CD14-positive monocyte (primary cell): ENCODE data around the gene MYOD1. TPM values are rescaled to one million over a fixed set of nuclear protein-coding genes. Genes with fewer than 3 reads are reported as not detected.

Experiments
- DNase-seq, 3 donors: peaks; one replicate each; pipeline ENCODE4 v3.0.0-alpha.2; 2011 to 2022
- H2AFZ ChIP-seq: 2 replicates; pipeline ENCODE4 v1.6.0; 2012; ENCODE audit warnings: mild to moderate bottlenecking, low read depth, low read length, inconsistent platforms; ENCODE audit not compliant: insufficient read depth, poor library complexity, severe bottlenecking
- H3K27ac ChIP-seq, 2 donors: 1 replicate in 1 of 2; 2 replicates in 1 of 2; pipeline ENCODE4 v1.5.1; 2012 to 2013; ENCODE audit warnings: low read length in 2 of 2, control low read depth in 1 of 2, inconsistent platforms in 1 of 2, low read depth in 1 of 2, mild to moderate bottlenecking in 1 of 2
- H3K27me3 ChIP-seq, 2 donors: one replicate each; pipeline versions ENCODE4 v1.6.0 to v1.6.1; 2011 to 2013; ENCODE audit warnings: low read length in 2 of 2; ENCODE audit not compliant: control insufficient read depth in 2 of 2, insufficient read depth in 2 of 2
- H3K36me3 ChIP-seq, 2 donors: replicated peaks in 1 of 2; 1 replicate in 1 of 2; 2 replicates in 1 of 2; pipeline versions ENCODE4 v1.5.1 to v1.6.1; 2012 to 2013; ENCODE audit warnings: low read length in 2 of 2, control low read depth in 1 of 2, inconsistent platforms in 1 of 2, mild to moderate bottlenecking in 1 of 2; ENCODE audit not compliant: insufficient read depth in 2 of 2, control insufficient read depth in 1 of 2
- H3K4me1 ChIP-seq, 2 donors: 1 replicate in 1 of 2; 2 replicates in 1 of 2; pipeline versions ENCODE4 v1.5.1 to v1.6.1; 2012 to 2013; ENCODE audit warnings: low read length in 2 of 2, control low read depth in 1 of 2, inconsistent platforms in 1 of 2, mild to moderate bottlenecking in 1 of 2, moderate library complexity in 1 of 2; ENCODE audit not compliant: insufficient read depth in 2 of 2, control insufficient read depth in 1 of 2
- H3K4me2 ChIP-seq: replicated peaks from 2 replicates; pipeline ENCODE3; 2012; ENCODE audit warnings: low read length, moderate library complexity, mild to moderate bottlenecking; ENCODE audit not compliant: poor library complexity, severe bottlenecking; ENCODE audit errors: extremely low read depth
- H3K4me3 ChIP-seq, 3 experiments: fragments of 200-600 bp in 1 of 3; sonication (generic) in 1 of 3; replicated peaks in 1 of 3; 1 replicate in 2 of 3; 2 replicates in 1 of 3; pipeline ENCODE4 v1.5.1; 2011 to 2013; ENCODE audit warnings: low read length in 3 of 3, mild to moderate bottlenecking in 3 of 3, control low read depth in 2 of 3, low read depth in 2 of 3, inconsistent platforms in 1 of 3, moderate library complexity in 1 of 3
- H3K79me2 ChIP-seq: 2 replicates; pipeline ENCODE4 v1.6.0; 2012; ENCODE audit warnings: mild to moderate bottlenecking, control low read depth, inconsistent platforms, low read length, moderate library complexity; ENCODE audit not compliant: insufficient read depth
- H3K9ac ChIP-seq: 2 replicates; pipeline ENCODE4 v1.6.0; 2017; ENCODE audit warnings: low read length, mild to moderate bottlenecking; ENCODE audit not compliant: insufficient read depth, poor library complexity, severe bottlenecking
- H3K9me3 ChIP-seq, 2 donors: replicated peaks in 1 of 2; 1 replicate in 1 of 2; 2 replicates in 1 of 2; pipeline versions ENCODE4 v1.5.1 to v1.6.1; 2012 to 2013; ENCODE audit warnings: low read length in 2 of 2, control low read depth in 1 of 2; ENCODE audit not compliant: control insufficient read depth in 1 of 2, insufficient read depth in 1 of 2
- H4K20me1 ChIP-seq: 2 replicates; pipeline ENCODE4 v1.6.0; 2012; ENCODE audit warnings: mild to moderate bottlenecking, low read length, control low read depth, moderate library complexity; ENCODE audit not compliant: insufficient read depth
- H3K27ac Mint-ChIP-seq, 7 donors: one replicate each; pipeline ENCODE4 v1.8.0; 2020; ENCODE audit warnings: mild to moderate bottlenecking in 7 of 7, mixed read lengths in 7 of 7, moderate library complexity in 6 of 7, inconsistent platforms in 2 of 7
- H3K27me3 Mint-ChIP-seq, 3 donors: one replicate each; pipeline ENCODE4 v1.8.0; 2021 to 2022; ENCODE audit warnings: low read depth in 3 of 3, mild to moderate bottlenecking in 3 of 3, mixed read lengths in 3 of 3, moderate library complexity in 3 of 3, inconsistent platforms in 1 of 3
- H3K36me3 Mint-ChIP-seq, 2 donors: one replicate each; pipeline ENCODE4 v1.8.0; 2020; ENCODE audit warnings: mixed read lengths in 2 of 2, inconsistent platforms in 1 of 2, mild to moderate bottlenecking in 1 of 2
- H3K4me1 Mint-ChIP-seq: one replicate; pipeline ENCODE4 v1.8.0; 2020; ENCODE audit warnings: mild to moderate bottlenecking, mixed read lengths
- H3K4me3 Mint-ChIP-seq, 2 donors: one replicate each; pipeline ENCODE4 v1.8.0; 2020; ENCODE audit warnings: mild to moderate bottlenecking in 2 of 2, mixed read lengths in 2 of 2, moderate library complexity in 1 of 2
- H3K9me3 Mint-ChIP-seq, 7 donors: one replicate each; pipeline ENCODE4 v1.8.0; 2020 to 2022; ENCODE audit warnings: mixed read lengths in 7 of 7, mild to moderate bottlenecking in 6 of 7, moderate library complexity in 6 of 7, inconsistent platforms in 2 of 7
- WGBS: methylation state at CpG from one replicate; pipeline ENCODE4 v1.1.5; 2013; ENCODE audit warnings: missing lambda C conversion rate; ENCODE audit not compliant: insufficient coverage; 5-methylcytosine and 5-hydroxymethylcytosine counted together
- intact Hi-C, 2 donors: fragments of 100-400 bp; cut with micrococcal nuclease; formaldehyde crosslinking; loops; one replicate each; pipeline versions ENCODE4 v1.15.0 to v1.15.1; 2023
- polyA plus RNA-seq, 3 donors: library from polyadenylated mRNA; depleted of rRNA in 1 of 3; unstranded in 2 of 3; stranded (reverse) in 1 of 3; fragments of 300-500 nt in 2 of 3; fragments of >200 nt in 1 of 3; fragmentation: Illumina TruSeq in 2 of 3; gene quantifications; 1 replicate in 2 of 3; 2 replicates in 1 of 3; pipeline ENCODE4 v1.2.3, GENCODE V29; 2012 to 2021
- TF ChIP-seq, protein P1 (sequence below): fragments of 200-600 bp; IDR thresholded peaks from one replicate; pipeline ENCODE4 v1.8.0; 2022; ENCODE audit warnings: antibody characterized with exemption, mild to moderate bottlenecking

The MYOD1 gene
- polyA plus RNA-seq, 3 donors, result not detected

DNA sequence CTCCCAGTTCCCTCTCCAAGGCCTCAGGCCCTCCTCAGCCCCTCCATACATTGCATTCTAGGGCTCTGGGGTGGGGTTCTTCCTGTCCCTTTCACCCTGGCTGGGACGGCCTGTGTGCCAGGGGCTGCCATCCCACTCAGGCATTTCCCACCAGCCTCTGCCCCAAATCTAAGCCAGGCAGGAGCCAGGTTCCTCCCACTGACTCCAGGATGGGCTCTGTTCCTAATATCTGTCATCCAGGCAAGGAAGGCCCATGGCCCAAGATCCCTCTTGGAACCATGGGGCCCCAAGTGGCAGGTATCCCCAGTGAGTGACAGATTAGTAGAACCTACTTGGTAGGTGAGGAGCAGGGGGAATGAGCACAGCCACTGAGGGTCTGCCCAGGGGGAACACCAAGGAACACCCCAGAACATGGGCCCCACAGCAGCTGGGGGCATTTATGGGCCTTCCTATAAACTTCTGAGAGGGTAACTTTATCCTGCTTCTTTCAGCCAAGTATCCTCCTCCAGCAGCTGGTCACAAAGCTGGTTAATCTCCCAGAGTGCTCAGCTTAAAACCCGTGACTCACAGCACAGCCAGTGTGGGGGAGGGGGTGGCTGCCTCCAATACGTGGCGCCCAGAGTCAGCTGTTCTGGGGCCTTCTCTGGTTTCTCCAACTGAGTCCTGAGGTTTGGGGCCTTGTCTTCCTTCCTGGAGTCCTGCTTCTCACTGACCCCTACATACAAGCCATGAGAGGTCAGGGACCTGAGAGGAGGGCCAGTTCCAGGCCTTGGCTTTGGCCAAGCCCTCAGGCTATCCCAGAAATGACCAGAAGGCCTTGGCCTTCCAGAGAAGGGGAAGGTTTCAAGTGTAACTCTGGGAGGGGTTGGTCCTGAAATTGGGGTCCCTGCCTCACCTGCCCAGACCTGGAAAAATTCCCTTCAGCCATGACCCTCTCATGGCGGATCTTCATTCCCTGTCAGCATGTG lies 19.9 kb upstream of the MYOD1 start:
- H3K27ac Mint-ChIP-seq, result no peak overlapping the region
- Histone ChIP-seq H3K27me3 (peaks cover 23 to 32% of the 10 kb centered on the region in 2 donors), H3K4me2 (no peak overlapping the region), H2AFZ (no peak overlapping the region), H3K27ac (no peak overlapping the region), H3K9ac (no peak overlapping the region), H3K9me3 (peaks cover 0 to 7% of the 10 kb centered on the region in 2 donors), H4K20me1 (no peaks in the 10 kb centered on the region), H3K4me3 (no peak overlapping the region), H3K4me1 (no peaks in the 10 kb centered on the region), H3K79me2 (no peaks in the 10 kb centered on the region), H3K36me3 (no peaks in the 10 kb centered on the region)
- peaks cover 5% of the 10 kb centered on the region in 2 donors for H3K36me3 Mint-ChIP-seq
- no peak for DNase-seq
- TF ChIP-seq, protein P1, sequence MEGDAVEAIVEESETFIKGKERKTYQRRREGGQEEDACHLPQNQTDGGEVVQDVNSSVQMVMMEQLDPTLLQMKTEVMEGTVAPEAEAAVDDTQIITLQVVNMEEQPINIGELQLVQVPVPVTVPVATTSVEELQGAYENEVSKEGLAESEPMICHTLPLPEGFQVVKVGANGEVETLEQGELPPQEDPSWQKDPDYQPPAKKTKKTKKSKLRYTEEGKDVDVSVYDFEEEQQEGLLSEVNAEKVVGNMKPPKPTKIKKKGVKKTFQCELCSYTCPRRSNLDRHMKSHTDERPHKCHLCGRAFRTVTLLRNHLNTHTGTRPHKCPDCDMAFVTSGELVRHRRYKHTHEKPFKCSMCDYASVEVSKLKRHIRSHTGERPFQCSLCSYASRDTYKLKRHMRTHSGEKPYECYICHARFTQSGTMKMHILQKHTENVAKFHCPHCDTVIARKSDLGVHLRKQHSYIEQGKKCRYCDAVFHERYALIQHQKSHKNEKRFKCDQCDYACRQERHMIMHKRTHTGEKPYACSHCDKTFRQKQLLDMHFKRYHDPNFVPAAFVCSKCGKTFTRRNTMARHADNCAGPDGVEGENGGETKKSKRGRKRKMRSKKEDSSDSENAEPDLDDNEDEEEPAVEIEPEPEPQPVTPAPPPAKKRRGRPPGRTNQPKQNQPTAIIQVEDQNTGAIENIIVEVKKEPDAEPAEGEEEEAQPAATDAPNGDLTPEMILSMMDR, result no peak
- H3K4me3 Mint-ChIP-seq, result no peak overlapping the region
- H3K27me3 Mint-ChIP-seq, result peaks cover 26 to 41% (median 35%) of the 10 kb centered on the region in 3 donors
- 100% methylated on average over 1 of the region's 5 CpGs for WGBS
- no peaks in the 10 kb centered on the region for H3K4me1 Mint-ChIP-seq
- peaks cover 4 to 18% (median 13%) of the 10 kb centered on the region in 7 donors for H3K9me3 Mint-ChIP-seq
- intact Hi-C loops, result no loop called here

DNA sequence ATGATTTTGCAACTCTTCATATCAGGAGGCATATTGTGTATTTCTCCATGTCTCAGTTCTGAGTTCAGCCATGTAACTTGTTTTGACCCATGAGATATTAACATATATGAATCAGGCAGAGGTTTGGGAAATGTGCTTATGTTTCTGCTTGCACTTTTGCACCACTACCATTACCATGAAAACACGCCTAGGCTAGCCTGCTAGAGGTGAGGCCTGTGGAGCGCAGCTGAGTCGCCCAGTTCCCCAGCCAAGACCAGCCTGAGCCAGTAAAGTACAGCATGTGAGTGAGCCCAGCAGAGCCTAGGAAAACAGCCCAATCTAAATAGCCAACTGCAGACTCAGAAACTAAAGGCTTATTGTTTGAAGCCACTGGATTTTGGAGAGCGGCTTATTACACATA lies 18.4 kb upstream of the MYOD1 start:
- Histone ChIP-seq H3K4me2 (no peak overlapping the region), H3K9ac (no peak overlapping the region), H3K4me1 (no peaks in the 10 kb centered on the region), H3K36me3 (no peaks in the 10 kb centered on the region), H3K79me2 (no peaks in the 10 kb centered on the region), H2AFZ (no peak overlapping the region), H4K20me1 (no peaks in the 10 kb centered on the region), H3K9me3 (peaks cover 0 to 7% of the 10 kb centered on the region in 2 donors), H3K27me3 (peaks cover 14 to 20% of the 10 kb centered on the region in 2 donors), H3K4me3 (no peak overlapping the region), H3K27ac (no peak overlapping the region)
- 91% methylated on average over 4 of the region's 4 CpGs for WGBS
- peaks cover 4 to 16% (median 11%) of the 10 kb centered on the region in 7 donors for H3K9me3 Mint-ChIP-seq
- no peak for DNase-seq
- no peak overlapping the region for H3K27ac Mint-ChIP-seq
- intact Hi-C loops, result no loop called here
- H3K36me3 Mint-ChIP-seq, result no peaks in the 10 kb centered on the region
- peaks cover 16 to 29% (median 22%) of the 10 kb centered on the region in 3 donors for H3K27me3 Mint-ChIP-seq
- H3K4me3 Mint-ChIP-seq, result no peak overlapping the region
- TF ChIP-seq, protein P1, result no peak
- no peaks in the 10 kb centered on the region for H3K4me1 Mint-ChIP-seq
